ENCODE data around the gene DIO1.

The DIO1 gene

DNA sequence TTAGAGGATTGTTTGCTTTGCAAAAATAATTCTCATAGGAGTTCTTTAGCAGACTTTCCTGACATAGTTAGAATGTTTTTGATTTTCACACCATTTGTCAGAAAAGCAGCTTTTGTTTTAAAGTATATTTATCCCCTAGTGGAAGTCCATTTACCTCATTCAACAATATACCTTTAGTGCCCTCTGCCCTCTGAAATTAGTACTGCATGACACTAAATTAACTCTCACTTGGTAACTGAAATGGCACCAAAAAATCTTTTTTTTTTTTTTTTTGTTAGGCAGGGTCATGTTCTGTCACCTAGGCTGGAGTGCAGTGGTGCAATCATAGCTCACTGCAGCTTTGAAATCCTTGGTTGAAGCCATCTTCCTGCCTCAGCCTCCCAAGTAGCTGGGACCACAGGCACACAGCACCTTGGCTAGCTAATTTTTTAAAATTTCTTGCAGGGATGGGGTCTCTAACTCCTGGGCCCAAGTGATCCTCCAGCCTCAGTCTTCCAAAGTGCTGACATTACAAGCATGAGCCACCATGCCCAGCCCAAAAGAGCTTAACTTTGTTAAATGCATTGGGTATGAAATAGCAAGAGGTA lies 65.8 kb downstream of the DIO1 start:
- TF ChIP-seq, protein P1, sequence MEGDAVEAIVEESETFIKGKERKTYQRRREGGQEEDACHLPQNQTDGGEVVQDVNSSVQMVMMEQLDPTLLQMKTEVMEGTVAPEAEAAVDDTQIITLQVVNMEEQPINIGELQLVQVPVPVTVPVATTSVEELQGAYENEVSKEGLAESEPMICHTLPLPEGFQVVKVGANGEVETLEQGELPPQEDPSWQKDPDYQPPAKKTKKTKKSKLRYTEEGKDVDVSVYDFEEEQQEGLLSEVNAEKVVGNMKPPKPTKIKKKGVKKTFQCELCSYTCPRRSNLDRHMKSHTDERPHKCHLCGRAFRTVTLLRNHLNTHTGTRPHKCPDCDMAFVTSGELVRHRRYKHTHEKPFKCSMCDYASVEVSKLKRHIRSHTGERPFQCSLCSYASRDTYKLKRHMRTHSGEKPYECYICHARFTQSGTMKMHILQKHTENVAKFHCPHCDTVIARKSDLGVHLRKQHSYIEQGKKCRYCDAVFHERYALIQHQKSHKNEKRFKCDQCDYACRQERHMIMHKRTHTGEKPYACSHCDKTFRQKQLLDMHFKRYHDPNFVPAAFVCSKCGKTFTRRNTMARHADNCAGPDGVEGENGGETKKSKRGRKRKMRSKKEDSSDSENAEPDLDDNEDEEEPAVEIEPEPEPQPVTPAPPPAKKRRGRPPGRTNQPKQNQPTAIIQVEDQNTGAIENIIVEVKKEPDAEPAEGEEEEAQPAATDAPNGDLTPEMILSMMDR (IDR thresholded peaks at IDR 0.05; ENCODE audit: low read depth, low read length, missing control alignments) = peak; percentile 24
- DNase-seq = no peak
- no peak overlapping the region for H3K4me3 ChIP-seq (ENCODE audit: low read depth, low read length)
- no peak overlapping the region for H3K27ac ChIP-seq
- no peaks in the 10 kb centered on the region for H3K27me3 ChIP-seq (replicated peaks)
- in situ Hi-C loops (cut with HindIII; ENCODE audit: low pct_ligation_motif_present, low sequenced_read_pairs) = no loop called here
- peaks cover 42% of the 10 kb centered on the region for H3K36me3 ChIP-seq (replicated peaks)
